ENCODE measurements around the gene RAB44.

The RAB44 gene

DNA sequence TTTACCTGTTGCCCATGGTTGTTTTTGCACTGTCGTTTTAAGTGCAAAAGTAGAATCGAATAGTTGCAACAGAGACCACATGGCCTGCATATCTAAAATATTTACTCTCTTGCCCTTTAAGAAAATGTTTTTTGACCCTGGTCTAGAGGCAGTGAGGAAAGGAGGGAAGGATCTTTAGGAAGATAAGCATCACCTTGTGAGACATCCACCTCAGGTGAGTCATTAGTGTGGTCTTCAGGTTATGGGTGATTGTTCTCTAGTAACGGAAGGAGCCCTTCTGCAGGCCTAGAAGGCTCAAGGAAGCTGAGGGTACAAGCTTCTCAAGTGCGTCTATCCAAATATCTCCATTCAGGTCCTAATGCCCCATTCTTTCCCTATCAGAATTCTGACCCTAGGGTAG, 6.6 kb upstream of the RAB44 start:
- H3K9me3 ChIP-seq (ENCODE audit: control insufficient read depth in 2 of 2, low read length in 2 of 2) = no peaks in the 10 kb centered on the region
- H3K36me3 ChIP-seq (ENCODE audit: control insufficient read depth in 2 of 2, insufficient read depth in 2 of 2, low read length in 2 of 2) = peaks cover 8 to 11% of the 10 kb centered on the region in 2 donors
- no peak overlapping the region for H3K9ac ChIP-seq (ENCODE audit: low read length in 2 of 2)

DNA sequence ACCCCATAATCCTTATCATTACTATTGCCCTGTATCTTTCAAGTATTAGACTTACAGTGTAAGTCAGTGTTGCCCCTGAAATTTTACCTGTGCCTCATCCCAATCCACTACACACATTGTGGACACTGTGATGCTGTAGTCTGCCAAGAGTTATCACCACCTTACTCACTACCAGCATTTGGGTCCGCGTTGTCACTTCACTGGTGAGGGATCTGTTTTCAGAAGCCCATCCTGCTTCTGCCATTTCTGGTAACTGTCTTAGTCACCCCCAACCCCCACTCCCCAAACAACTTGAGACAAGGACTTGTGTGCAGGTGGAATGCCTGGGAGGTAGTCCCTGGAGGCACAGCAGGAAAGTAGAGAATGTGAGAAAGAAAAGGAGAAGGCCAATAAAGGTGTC, 6.0 kb upstream of the RAB44 start:
- no peak overlapping the region for H3K27ac ChIP-seq (ENCODE audit: low read length)
- H3K36me3 ChIP-seq (ENCODE audit: control insufficient read depth in 2 of 2, insufficient read depth in 2 of 2, low read length in 2 of 2) = peaks cover 5% of the 10 kb centered on the region in 2 donors
- no peaks in the 10 kb centered on the region for H3K9me3 ChIP-seq (ENCODE audit: control insufficient read depth in 2 of 2, low read length in 2 of 2)
- H3K4me1 ChIP-seq (ENCODE audit: control insufficient read depth, insufficient read depth, low read length) = peaks cover 2% of the 10 kb centered on the region
- no peak overlapping the region for H3K4me3 ChIP-seq (ENCODE audit: low read length in 2 of 2)
- no peak overlapping the region for H3K9ac ChIP-seq (ENCODE audit: low read length in 2 of 2)
- H3K27me3 ChIP-seq (ENCODE audit: control insufficient read depth in 1 of 2, insufficient read depth in 2 of 2, low read length in 2 of 2) = no peaks in the 10 kb centered on the region

More for the DNA sequence above, 6.6 kb upstream of the RAB44 start:
- H3K4me3 ChIP-seq (ENCODE audit: low read length in 2 of 2) = no peak overlapping the region
- no peak overlapping the region for H3K27ac ChIP-seq (ENCODE audit: low read length)
- H3K27me3 ChIP-seq (ENCODE audit: control insufficient read depth in 1 of 2, insufficient read depth in 2 of 2, low read length in 2 of 2) = no peaks in the 10 kb centered on the region
- H3K4me1 ChIP-seq (ENCODE audit: control insufficient read depth, insufficient read depth, low read length) = peaks cover 2% of the 10 kb centered on the region

DNA sequence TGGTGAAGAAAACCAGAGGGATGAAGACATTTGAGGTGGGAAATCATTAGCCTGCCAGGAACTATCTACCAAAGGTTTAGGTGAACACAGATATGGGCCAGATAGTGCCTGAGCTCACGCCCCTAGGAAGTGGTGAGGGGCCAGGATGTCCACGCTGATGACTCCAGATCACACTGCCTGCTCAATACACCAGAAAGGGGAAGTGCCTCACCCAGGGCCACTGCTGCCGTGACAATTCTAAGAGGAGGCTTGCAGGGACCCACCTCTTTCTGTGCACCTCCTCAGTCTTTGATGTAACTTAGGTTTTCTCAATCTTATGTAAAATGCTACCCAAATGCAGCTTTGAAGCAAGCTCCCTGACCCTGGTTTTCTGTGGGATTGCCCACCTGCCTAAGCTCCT, 5.4 kb upstream of the RAB44 start:
- Histone ChIP-seq H3K27ac (ENCODE audit: low read length) (no peak overlapping the region), H3K9ac (ENCODE audit: low read length in 2 of 2) (no peak overlapping the region), H3K4me1 (ENCODE audit: control insufficient read depth, insufficient read depth, low read length) (peaks cover 2% of the 10 kb centered on the region), H3K36me3 (ENCODE audit: control insufficient read depth in 2 of 2, insufficient read depth in 2 of 2, low read length in 2 of 2) (no peaks in the 10 kb centered on the region), H3K4me3 (ENCODE audit: low read length in 2 of 2) (no peak overlapping the region), H3K27me3 (ENCODE audit: control insufficient read depth in 1 of 2, insufficient read depth in 2 of 2, low read length in 2 of 2) (no peaks in the 10 kb centered on the region), H3K9me3 (ENCODE audit: control insufficient read depth in 2 of 2, low read length in 2 of 2) (no peaks in the 10 kb centered on the region)

DNA sequence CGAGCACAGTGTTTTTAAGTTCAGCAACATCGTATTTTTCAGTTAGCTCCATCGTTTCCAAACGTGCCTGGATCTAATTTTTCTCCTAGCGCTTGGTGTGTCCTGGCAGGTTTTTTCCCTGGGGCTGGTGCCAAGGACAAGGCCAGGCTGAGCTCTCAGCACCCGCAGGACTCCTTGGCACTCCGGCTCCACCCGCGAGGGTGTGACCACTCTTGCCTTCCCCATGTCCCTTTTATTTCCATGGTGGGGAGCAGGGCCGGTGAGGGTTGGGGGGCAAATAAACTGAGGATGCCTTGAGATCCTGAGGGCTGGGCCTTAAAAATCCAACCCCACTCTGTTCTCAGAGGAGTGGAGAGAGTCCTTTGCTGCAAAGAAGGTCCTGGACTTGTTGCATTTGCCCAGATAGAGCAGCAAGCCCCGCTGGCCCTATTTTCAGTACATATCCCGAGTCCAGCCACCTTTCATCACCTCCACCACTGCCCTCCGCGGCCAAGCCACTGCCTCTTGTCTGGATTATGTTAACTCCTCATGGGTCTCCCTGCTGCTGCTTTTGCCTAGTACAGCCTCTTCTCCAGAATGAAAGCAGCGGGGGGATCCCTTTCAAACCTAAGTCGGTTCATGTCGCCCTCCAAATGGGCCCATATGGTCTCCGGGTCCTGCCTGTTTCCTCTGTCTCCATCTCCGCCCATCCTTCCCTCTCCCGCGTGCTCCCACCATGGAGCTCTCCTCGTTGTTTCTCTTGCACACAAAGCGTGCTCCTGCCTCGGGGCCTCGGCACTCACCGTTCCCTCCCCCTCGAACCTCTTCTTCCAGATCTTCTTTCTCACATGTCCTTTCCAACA, 4.5 kb upstream of the RAB44 start:
- no peaks in the 10 kb centered on the region for H3K9me3 ChIP-seq (ENCODE audit: control insufficient read depth in 2 of 2, low read length in 2 of 2)
- no peaks in the 10 kb centered on the region for H3K27me3 ChIP-seq (ENCODE audit: control insufficient read depth in 1 of 2, insufficient read depth in 2 of 2, low read length in 2 of 2)
- no peaks in the 10 kb centered on the region for H3K36me3 ChIP-seq (ENCODE audit: control insufficient read depth in 2 of 2, insufficient read depth in 2 of 2, low read length in 2 of 2)
- no peak overlapping the region for H3K4me3 ChIP-seq (ENCODE audit: low read length in 2 of 2)
- H3K4me1 ChIP-seq (ENCODE audit: control insufficient read depth, insufficient read depth, low read length) = peaks cover 2% of the 10 kb centered on the region
- no peak overlapping the region for H3K9ac ChIP-seq (ENCODE audit: low read length in 2 of 2)
- H3K27ac ChIP-seq (ENCODE audit: low read length) = no peak overlapping the region

DNA sequence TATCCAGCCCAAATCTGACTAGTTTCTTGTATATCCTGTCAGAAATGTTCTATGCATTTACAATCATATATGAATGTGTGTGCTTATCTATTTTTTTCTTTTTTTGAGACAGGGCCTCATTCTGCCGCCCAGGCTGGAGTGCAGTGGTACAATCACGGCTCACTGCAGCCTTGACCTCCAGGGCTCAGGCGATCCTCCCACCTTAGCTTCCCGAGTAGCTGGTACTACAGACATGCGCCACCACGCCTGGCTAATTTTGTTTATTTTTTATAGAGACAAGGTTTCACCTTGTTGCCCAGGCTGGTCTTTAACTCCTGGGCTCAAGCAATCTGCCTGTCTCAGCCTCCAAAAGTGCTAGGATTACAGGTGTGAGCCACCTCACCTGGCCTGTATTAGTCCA, 3.0 kb upstream of the RAB44 start:
- Histone ChIP-seq H3K9me3 (ENCODE audit: control insufficient read depth in 2 of 2, low read length in 2 of 2) (no peaks in the 10 kb centered on the region), H3K27me3 (ENCODE audit: control insufficient read depth in 1 of 2, insufficient read depth in 2 of 2, low read length in 2 of 2) (no peaks in the 10 kb centered on the region), H3K9ac (ENCODE audit: low read length in 2 of 2) (no peak overlapping the region), H3K27ac (ENCODE audit: low read length) (no peak overlapping the region), H3K4me1 (ENCODE audit: control insufficient read depth, insufficient read depth, low read length) (peaks cover 2% of the 10 kb centered on the region), H3K4me3 (ENCODE audit: low read length in 2 of 2) (no peak overlapping the region), H3K36me3 (ENCODE audit: control insufficient read depth in 2 of 2, insufficient read depth in 2 of 2, low read length in 2 of 2) (no peaks in the 10 kb centered on the region)

DNA sequence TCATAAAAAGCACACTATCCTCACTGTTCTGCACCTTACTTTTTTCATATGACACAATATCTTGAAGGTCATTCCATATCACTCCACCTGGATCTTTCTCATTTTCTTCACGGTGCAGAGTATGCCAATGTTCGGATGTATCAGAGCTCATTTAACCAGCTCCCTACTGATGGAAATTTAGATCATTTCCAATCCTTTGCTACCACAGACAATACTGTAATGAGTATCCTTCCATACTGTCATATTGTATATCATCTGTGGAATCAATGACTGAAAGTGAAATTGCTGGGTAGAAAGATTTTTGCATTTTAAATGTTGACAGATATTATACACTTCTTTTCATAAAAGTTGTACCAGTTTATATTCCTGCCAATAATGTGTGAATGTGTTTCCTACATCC, 2.2 kb upstream of the RAB44 start:
- Histone ChIP-seq H3K9me3 (ENCODE audit: control insufficient read depth in 2 of 2, low read length in 2 of 2) (no peaks in the 10 kb centered on the region), H3K9ac (ENCODE audit: low read length in 2 of 2) (no peak overlapping the region), H3K36me3 (ENCODE audit: control insufficient read depth in 2 of 2, insufficient read depth in 2 of 2, low read length in 2 of 2) (no peaks in the 10 kb centered on the region), H3K4me3 (ENCODE audit: low read length in 2 of 2) (no peak overlapping the region), H3K27ac (ENCODE audit: low read length) (no peak overlapping the region), H3K27me3 (ENCODE audit: control insufficient read depth in 1 of 2, insufficient read depth in 2 of 2, low read length in 2 of 2) (no peaks in the 10 kb centered on the region), H3K4me1 (ENCODE audit: control insufficient read depth, insufficient read depth, low read length) (peaks cover 2% of the 10 kb centered on the region)

DNA sequence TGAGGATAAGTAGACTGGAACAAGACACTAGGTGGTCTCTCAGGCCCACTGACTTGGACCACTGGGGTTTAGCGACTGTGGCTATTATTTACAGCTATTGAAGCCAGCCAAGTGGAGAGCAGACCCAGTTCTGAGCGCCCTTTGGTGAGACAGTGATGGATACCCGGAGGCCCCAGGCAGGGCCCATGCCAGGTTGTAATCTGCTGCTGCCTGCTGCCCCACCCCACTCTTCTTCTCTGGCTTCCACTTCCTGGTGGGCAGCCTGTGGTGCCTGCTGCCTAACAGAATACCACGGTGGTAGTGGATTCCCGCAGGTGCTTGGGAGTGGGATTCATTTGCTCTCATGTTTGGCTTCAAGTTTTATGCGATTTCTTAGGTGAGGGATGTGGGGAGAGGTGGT, 570 bp downstream of the RAB44 start:
- Histone ChIP-seq H3K4me3 (ENCODE audit: low read length in 2 of 2) (no peak overlapping the region), H3K36me3 (ENCODE audit: control insufficient read depth in 2 of 2, insufficient read depth in 2 of 2, low read length in 2 of 2) (no peaks in the 10 kb centered on the region), H3K4me1 (ENCODE audit: control insufficient read depth, insufficient read depth, low read length) (no peaks in the 10 kb centered on the region), H3K27me3 (ENCODE audit: control insufficient read depth in 1 of 2, insufficient read depth in 2 of 2, low read length in 2 of 2) (no peaks in the 10 kb centered on the region), H3K9ac (ENCODE audit: low read length in 2 of 2) (no peak overlapping the region), H3K27ac (ENCODE audit: low read length) (no peak overlapping the region), H3K9me3 (ENCODE audit: control insufficient read depth in 2 of 2, low read length in 2 of 2) (no peaks in the 10 kb centered on the region)

DNA sequence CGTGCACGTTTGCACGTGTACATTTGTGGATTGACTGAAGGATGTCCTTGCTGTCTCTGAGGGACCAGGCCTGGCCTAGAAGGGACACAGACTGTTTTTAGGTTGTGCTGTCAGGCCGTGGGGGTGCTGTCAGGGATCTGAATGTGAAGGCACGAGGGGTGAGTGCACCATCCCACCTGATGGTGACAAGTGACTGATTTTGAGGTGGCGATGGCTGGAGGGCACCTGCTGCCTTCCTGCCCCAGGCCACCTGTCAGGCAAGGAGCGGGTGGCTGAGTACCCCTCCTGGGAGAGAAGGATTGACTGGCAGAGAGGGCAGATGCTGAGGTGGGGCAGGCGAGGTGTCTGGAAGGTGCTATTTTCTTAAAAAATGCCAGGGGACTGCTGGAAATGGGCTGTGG, 1.2 kb downstream of the RAB44 start:
- no peak overlapping the region for H3K9ac ChIP-seq (ENCODE audit: low read length in 2 of 2)
- no peak overlapping the region for H3K4me3 ChIP-seq (ENCODE audit: low read length in 2 of 2)

DNA sequence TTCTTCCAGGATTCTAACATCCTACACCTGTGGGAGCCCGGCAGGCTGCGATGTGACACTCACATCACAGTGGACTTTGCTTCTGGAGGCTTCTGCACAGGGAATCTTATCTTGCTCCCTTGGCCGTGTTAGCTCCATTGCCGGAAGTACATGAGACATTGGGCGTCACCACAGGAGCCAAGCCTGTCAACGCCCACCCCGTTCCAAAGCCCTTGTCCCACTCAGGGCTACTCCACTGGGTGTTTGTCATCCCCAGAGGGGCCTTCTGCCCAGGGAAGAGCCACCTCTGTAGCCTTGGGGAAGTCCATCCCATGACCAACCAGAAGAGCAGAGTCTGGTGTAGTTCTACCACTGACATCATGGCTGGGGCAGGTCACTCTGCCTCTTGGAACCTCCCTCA, 1.7 kb downstream of the RAB44 start:
- Histone ChIP-seq H3K27me3 (ENCODE audit: control insufficient read depth in 1 of 2, insufficient read depth in 2 of 2, low read length in 2 of 2) (no peaks in the 10 kb centered on the region), H3K27ac (ENCODE audit: low read length) (no peak overlapping the region), H3K9ac (ENCODE audit: low read length in 2 of 2) (no peak overlapping the region), H3K4me1 (ENCODE audit: control insufficient read depth, insufficient read depth, low read length) (no peaks in the 10 kb centered on the region), H3K9me3 (ENCODE audit: control insufficient read depth in 2 of 2, low read length in 2 of 2) (no peaks in the 10 kb centered on the region), H3K4me3 (ENCODE audit: low read length in 2 of 2) (no peak overlapping the region), H3K36me3 (ENCODE audit: control insufficient read depth in 2 of 2, insufficient read depth in 2 of 2, low read length in 2 of 2) (no peaks in the 10 kb centered on the region)

More for the DNA sequence above, 1.2 kb downstream of the RAB44 start:
- Histone ChIP-seq H3K9me3 (ENCODE audit: control insufficient read depth in 2 of 2, low read length in 2 of 2) (no peaks in the 10 kb centered on the region), H3K27me3 (ENCODE audit: control insufficient read depth in 1 of 2, insufficient read depth in 2 of 2, low read length in 2 of 2) (no peaks in the 10 kb centered on the region), H3K36me3 (ENCODE audit: control insufficient read depth in 2 of 2, insufficient read depth in 2 of 2, low read length in 2 of 2) (no peaks in the 10 kb centered on the region), H3K27ac (ENCODE audit: low read length) (no peak overlapping the region), H3K4me1 (ENCODE audit: control insufficient read depth, insufficient read depth, low read length) (no peaks in the 10 kb centered on the region)

DNA sequence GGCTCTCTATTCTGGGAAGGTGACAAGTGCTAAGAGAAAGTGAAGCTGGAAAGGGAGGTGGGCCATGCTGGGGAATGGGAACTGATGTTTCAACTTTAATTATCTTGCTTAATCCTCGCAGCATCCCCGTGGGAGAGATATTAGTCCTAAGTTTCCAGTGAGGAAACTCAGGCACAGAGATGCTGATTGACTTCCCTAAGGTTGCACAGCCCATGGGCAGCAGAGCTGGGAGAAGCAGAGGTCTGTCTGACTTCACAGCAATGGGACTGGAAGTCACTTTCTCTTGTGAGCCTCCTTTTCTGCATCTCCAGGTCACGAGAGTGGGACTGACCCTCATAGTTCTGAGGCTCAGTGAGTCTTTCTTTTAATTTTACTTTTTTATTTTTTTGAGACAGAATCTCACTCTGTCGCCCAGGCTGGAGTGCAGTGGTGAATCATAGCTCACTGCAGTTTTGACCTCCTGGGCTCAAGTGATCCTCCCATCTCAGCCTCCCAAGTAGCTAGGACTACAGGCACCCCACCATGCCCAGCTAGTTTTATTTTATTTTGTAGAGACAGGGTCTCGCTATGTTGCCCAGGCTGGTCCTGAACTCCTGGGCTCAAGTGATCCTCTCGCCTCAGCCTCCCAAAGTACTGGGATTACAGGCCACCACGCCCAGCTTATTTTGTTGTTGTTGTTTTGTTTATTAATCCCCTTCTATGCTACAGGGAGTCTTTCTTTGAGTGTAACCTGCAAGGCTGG, 2.6 kb downstream of the RAB44 start:
- Histone ChIP-seq H3K4me3 (ENCODE audit: low read length in 2 of 2) (no peak overlapping the region), H3K9me3 (ENCODE audit: control insufficient read depth in 2 of 2, low read length in 2 of 2) (no peaks in the 10 kb centered on the region), H3K27me3 (ENCODE audit: control insufficient read depth in 1 of 2, insufficient read depth in 2 of 2, low read length in 2 of 2) (no peaks in the 10 kb centered on the region), H3K27ac (ENCODE audit: low read length) (no peak overlapping the region), H3K4me1 (ENCODE audit: control insufficient read depth, insufficient read depth, low read length) (no peaks in the 10 kb centered on the region), H3K9ac (ENCODE audit: low read length in 2 of 2) (no peak overlapping the region), H3K36me3 (ENCODE audit: control insufficient read depth in 2 of 2, insufficient read depth in 2 of 2, low read length in 2 of 2) (no peaks in the 10 kb centered on the region)

DNA sequence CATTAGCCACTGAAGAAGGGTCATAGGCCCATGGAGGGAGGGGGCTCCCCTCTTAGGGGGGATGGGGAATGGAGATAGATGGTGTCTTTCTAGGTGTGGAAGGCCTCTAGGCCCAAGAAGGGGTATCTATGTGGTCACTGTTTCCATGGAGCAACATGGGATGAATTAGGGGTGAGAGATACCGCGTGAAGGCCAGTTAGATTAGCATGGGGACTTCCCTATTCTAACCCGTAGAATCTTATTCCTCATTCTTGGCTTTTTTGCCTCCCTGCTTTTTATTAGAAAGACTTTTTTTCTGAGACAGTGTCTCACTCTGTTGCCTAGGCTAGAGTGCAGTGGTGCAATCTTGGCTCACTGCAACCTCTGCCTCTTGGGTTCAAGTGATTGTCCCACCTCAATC, 3.2 kb downstream of the RAB44 start:
- no peak overlapping the region for H3K4me3 ChIP-seq (ENCODE audit: low read length in 2 of 2)
- no peak overlapping the region for H3K27ac ChIP-seq (ENCODE audit: low read length)
- H3K27me3 ChIP-seq (ENCODE audit: control insufficient read depth in 1 of 2, insufficient read depth in 2 of 2, low read length in 2 of 2) = no peaks in the 10 kb centered on the region
- no peaks in the 10 kb centered on the region for H3K9me3 ChIP-seq (ENCODE audit: control insufficient read depth in 2 of 2, low read length in 2 of 2)
- H3K9ac ChIP-seq (ENCODE audit: low read length in 2 of 2) = no peak overlapping the region
- no peaks in the 10 kb centered on the region for H3K36me3 ChIP-seq (ENCODE audit: control insufficient read depth in 2 of 2, insufficient read depth in 2 of 2, low read length in 2 of 2)
- H3K4me1 ChIP-seq (ENCODE audit: control insufficient read depth, insufficient read depth, low read length) = no peaks in the 10 kb centered on the region
